Aorta (tissue), 5 donors: ENCODE results near the gene LIG3. TPM values are rescaled to one million over a fixed set of nuclear protein-coding genes. Genes with fewer than 3 reads are reported as not detected.
"Not testable (repeated sequence)": the region's sequence is repeated elsewhere in the genome, so short reads cannot be mapped to it uniquely, and the experiment has no call there.

ENCODE experiments used
- ATAC-seq: fragments of 200-7000 bp; cut with Tn5 transposase; one replicate; pipeline ENCODE4 v1.9.1; 2022; ENCODE audit warnings: moderate library complexity; ENCODE audit not compliant: low FRiP score
- DNase-seq, 2 donors: peaks; one replicate each; pipeline ENCODE4 v3.0.0-alpha.2; 2020
- H3K27ac ChIP-seq, 2 donors: one replicate each; pipeline ENCODE4 v1.5.1; 2013; ENCODE audit warnings: low read length in 2 of 2, mild to moderate bottlenecking in 2 of 2, moderate library complexity in 2 of 2, control low read depth in 1 of 2, inconsistent platforms in 1 of 2, low read depth in 1 of 2
- H3K27me3 ChIP-seq, 2 donors: one replicate each; pipeline ENCODE4 v1.6.1; 2013; ENCODE audit warnings: control low read depth in 1 of 2, low read length in 1 of 2, mild to moderate bottlenecking in 1 of 2, moderate library complexity in 1 of 2; ENCODE audit not compliant: insufficient read depth in 2 of 2, control insufficient read depth in 1 of 2
- H3K36me3 ChIP-seq, 2 donors: one replicate each; pipeline ENCODE4 v1.6.1; 2013; ENCODE audit warnings: control low read depth in 1 of 2, low read length in 1 of 2, mild to moderate bottlenecking in 1 of 2; ENCODE audit not compliant: insufficient read depth in 2 of 2, control insufficient read depth in 1 of 2
- H3K4me1 ChIP-seq, 2 donors: one replicate each; pipeline ENCODE4 v1.6.1; 2013; ENCODE audit warnings: low read length in 2 of 2, control low read depth in 1 of 2, mild to moderate bottlenecking in 1 of 2, moderate library complexity in 1 of 2; ENCODE audit not compliant: insufficient read depth in 2 of 2, control insufficient read depth in 1 of 2
- H3K4me3 ChIP-seq, 2 donors: one replicate each; pipeline ENCODE4 v1.5.1; 2013; ENCODE audit warnings: low read length in 2 of 2, control low read depth in 1 of 2, mild to moderate bottlenecking in 1 of 2
- H3K9me3 ChIP-seq: one replicate; pipeline ENCODE4 v1.6.1; 2013; ENCODE audit warnings: mild to moderate bottlenecking, low read length; ENCODE audit not compliant: control insufficient read depth
- WGBS, 2 donors: extraction: QIAGEN DNeasy Blood & Tissue Kit; methylation state at CpG; one replicate each; pipeline ENCODE4 v1.1.7; 2013; 5-methylcytosine and 5-hydroxymethylcytosine counted together
- intact Hi-C, 2 donors: fragments of 100-400 bp; cut with DNase I; formaldehyde crosslinking; loops; one replicate each; pipeline versions ENCODE4 v1.14.2 to v1.15.0; 2022
- long read RNA-seq, 2 donors: library from polyadenylated mRNA; unstranded; transcript quantifications; one replicate each; pipeline ENCODE4 v2.0.0, GENCODE V29; 2020 to 2021
- polyA plus RNA-seq, 2 donors: library from polyadenylated mRNA; stranded (reverse); fragments of 200-250 nt; gene quantifications; one replicate each; pipeline ENCODE4 v1.2.3, GENCODE V29; 2013
- total RNA-seq, 2 donors: library from RNA; stranded (reverse); fragmentation: NEBNext Ultra II Directional; extraction: Animal tissue kit (Norgen Biotek cat#: 25700); gene quantifications; one replicate each; pipeline ENCODE4 v1.2.1, GENCODE V29; 2021
- donor health status: healthy with polysubstance abuse.
- donor health status: Bipolar disorder and iron deficiency.
- donor health status: DM: no; HTN: no; CAD: no.
- donor health status: DM: no; HTN: no; CAD: no.
- donor health status: DM: yes; HTN: yes; CAD: no.

The LIG3 gene
- total RNA-seq (10 to 100 TPM; 26.7 to 33.0 TPM), polyA plus RNA-seq (10 to 100 TPM in 1 of 2 donors, 1 to 10 TPM in 1; 6.7 to 10.3 TPM)
- long read RNA-seq, donor 1, full-length matches to known transcripts, result 2 of 9 reads
- long read RNA-seq, donor 1, partial matches to known transcripts, result 2 of 9 reads
- long read RNA-seq, donor 1, other reads (novel, unspliced or antisense), result 5 of 9 reads
- long read RNA-seq, donor 2, full-length matches to known transcripts, result 1 of 11 reads
- long read RNA-seq, donor 2, partial matches to known transcripts, result 4 of 11 reads
- long read RNA-seq, donor 2, other reads (novel, unspliced or antisense), result 6 of 11 reads

DNA sequence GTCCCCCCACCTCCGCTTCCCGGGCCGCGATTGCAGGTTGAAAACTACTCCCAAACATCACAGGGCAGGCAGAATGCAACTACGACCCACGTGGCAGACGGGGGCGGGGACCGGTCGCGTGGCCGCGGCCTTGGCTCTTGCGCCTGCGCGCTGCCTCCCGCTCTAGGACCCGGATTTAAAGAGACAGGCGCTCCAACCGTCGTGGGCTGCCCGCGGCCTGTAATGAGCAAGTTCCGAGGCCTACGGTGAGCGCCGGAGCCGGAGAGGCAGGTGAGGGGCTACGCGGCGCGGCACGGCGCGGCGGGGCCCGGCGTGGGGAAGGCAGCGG is at the start of gene LIG3:
TSS of gene LIG3 (plus strand) at position 160 of the 328 bp plus-strand sequence. CDS start 2,494 bp downstream, outside the sequence.
- peaks cover 0 to 3% of the 10 kb centered on the region in 2 donors for H3K36me3 ChIP-seq
- H3K9me3 ChIP-seq, result no peaks in the 10 kb centered on the region
- DNase-seq (peak; percentile 96 to 98), ATAC-seq (peak; percentile 95)
- peaks cover 0 to 2% of the 10 kb centered on the region in 2 donors for H3K4me1 ChIP-seq
- intact Hi-C loops, result loop anchor here (2.0 to 5.0 kb wide), 3 partner anchors 20 to 107 kb away; partner anchors contain the start of genes CCT6B (in 1 of the 2) and ZNF830 (in 1 of the 2)
- peak within 1 kb of the TSS; percentile 75 to 98 for H3K4me3 ChIP-seq
- H3K27ac ChIP-seq, result peak within 1 kb of the TSS; percentile 93 to 99
- WGBS, 2 donors, result 0% methylated on average over 39 of the region's 39 CpGs
- H3K27me3 ChIP-seq, result no peaks in the 10 kb centered on the region

- ATAC-seq, H3K9me3 ChIP-seq, H3K4me3 ChIP-seq, intact Hi-C loops, H3K4me1 ChIP-seq, DNase-seq, H3K27ac ChIP-seq, H3K36me3 ChIP-seq, H3K27me3 ChIP-seq: not testable (repeated sequence)
- WGBS, 2 donors, result 88 to 92% methylated on average over 4 of the region's 4 CpGs
These were observed 29.5 kb upstream of the LIG3 start for GRCh38 chr17:34950780-34951179.

DNA sequence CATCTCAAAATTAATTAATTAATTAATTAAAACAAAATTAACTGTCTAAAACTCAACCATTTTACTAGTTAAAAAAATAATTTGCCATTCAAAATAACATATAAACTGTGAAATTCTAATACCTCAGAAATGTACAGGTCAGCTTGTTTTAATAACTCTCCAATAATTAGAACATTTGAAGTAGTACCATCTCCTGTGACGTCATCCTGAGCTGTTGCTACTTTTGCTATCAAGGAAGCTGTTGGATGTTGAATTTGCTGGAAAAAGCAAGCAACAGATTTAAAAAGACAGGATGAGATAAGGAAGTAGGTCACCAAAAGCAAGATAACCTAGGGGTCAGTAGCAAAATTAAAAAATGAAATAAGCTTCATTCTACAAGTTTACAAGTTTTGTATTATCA is 21.9 kb upstream of the LIG3 start:
- Histone ChIP-seq H3K9me3 (no peaks in the 10 kb centered on the region), H3K27ac (no peak overlapping the region), H3K4me3 (no peak overlapping the region), H3K36me3 (no peaks in the 10 kb centered on the region), H3K27me3 (no peaks in the 10 kb centered on the region), H3K4me1 (peaks cover 3 to 6% of the 10 kb centered on the region in 2 donors)
- DNase-seq (no peak), ATAC-seq (no peak)
- 57 to 72% methylated on average over 1 of the region's 1 CpG for WGBS, 2 donors
- intact Hi-C loops, result no loop called here

DNA sequence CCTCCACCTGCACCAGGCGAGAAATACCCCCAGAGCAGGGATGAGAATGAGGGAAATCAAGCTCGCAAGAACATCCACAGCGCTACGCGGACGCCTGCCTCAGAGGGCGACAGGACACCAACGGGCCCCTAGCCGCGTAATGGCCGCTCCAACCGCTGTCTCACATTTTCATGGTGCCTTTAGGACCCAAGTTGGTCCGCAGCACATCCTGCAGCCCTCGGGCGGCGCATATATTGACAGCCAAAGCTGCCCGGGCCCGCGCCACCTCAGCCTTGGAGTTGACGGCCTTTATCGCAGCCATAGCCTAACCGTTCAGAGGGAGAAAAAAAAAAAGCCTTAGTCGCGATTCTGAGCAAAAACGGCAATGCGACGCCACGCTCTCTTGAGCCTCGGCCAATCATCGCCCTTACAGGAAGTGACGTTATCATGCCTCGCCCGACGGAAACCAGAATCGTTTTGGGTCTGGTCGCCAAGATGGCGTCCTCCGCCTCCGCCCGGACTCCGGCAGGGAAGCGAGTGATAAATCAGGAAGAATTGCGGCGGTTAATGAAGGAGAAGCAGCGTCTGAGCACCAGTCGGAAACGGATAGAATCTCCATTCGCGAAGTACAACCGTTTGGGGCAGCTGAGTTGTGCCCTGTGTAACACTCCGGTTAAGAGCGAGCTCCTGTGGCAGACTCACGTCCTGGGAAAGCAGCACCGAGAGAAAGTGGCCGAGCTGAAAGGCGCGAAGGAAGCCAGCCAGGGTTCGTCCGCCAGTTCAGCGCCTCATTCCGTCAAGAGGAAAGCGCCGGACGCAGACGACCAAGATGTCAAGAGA is 19.0 kb upstream of the LIG3 start, which contains the start of the genes CCT6B and ZNF830:
TSS of gene CCT6B (minus strand) at position 368 of the 819 bp plus-strand sequence. CDS start at position 301, 67 bp downstream.
TSS of gene ZNF830 (plus strand) at position 448 of the 819 bp plus-strand sequence. CDS start at position 475, 27 bp downstream.
- WGBS, 2 donors, result 0% methylated on average over 65 of the region's 65 CpGs
- Histone ChIP-seq H3K27me3 (no peaks in the 10 kb centered on the region), H3K27ac (peak within 1 kb of the TSS; percentile 69 to 98), H3K4me3 (peak within 1 kb of the TSS; percentile 75 to 78), H3K36me3 (no peaks in the 10 kb centered on the region), H3K9me3 (no peaks in the 10 kb centered on the region), H3K4me1 (peaks cover 3 to 6% of the 10 kb centered on the region in 2 donors)
- ATAC-seq (peak; percentile 98), DNase-seq (peak; percentile 95 to 96)
- intact Hi-C loops, result loop anchor here (2.0 to 5.0 kb wide), 5 partner anchors 19 to 157 kb away; partner anchors contain the start of genes LIG3 (in 1 of the 2) and RAD51D (in 1 of the 2)

- intact Hi-C loops, result no loop called here
- no peak for DNase-seq
These were observed 6.1 kb upstream of the LIG3 start for GRCh38 chr17:34974179-34974578.

DNA sequence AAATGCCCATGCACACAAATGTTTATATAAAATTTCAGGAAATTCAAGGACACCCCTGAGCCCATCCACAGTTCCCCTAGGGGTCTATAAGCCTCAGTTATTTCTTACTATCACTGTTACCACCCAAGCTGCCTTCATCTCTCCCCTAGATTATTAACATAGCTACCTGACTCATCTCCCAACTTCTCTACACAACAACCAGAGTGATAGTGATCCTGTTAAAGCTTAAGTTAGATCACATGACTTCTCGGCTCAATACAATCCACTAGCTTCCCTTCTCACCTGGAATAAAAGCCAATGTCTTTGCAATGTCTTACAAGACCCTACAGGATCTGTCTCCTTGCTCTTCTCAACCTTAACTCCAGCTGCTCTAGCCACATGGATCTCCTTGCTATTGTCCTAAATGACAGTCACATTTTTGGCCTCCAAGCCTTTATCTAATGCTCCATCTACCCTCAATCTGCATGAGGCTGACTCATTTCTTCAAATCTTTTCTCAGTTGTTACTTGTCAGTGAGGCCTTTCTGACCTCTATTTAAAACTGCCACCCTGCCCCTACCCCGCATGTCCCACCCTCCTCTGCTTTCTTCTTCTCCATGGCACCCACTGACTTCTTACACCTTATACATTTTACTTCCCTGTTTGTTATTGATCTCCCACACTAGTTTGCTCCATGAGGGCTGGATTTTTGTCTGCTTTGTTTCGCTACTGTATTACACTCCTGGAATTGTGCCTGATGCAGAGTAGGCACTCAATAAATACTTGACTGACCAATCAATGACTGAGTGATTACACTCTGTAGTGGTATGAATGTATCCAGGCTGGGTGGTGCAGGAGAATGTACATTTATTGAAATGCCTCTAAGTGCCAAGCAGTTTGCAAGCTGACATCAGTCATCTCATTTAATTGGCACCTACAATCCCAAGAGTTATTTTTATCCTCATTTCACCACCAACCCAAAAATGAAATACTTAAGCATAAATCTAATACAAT is 5.2 kb upstream of the LIG3 start:
- Histone ChIP-seq H3K9me3 (no peaks in the 10 kb centered on the region), H3K4me3 (no peak overlapping the region), H3K27me3 (no peaks in the 10 kb centered on the region), H3K4me1 (no peaks in the 10 kb centered on the region), H3K36me3 (no peaks in the 10 kb centered on the region), H3K27ac (no peak overlapping the region)
- 79 to 86% methylated on average over 3 of the region's 3 CpGs for WGBS, 2 donors
- ATAC-seq, result no peak
- no peak for DNase-seq
- intact Hi-C loops, result no loop called here

More at GRCh38 chr17:34974179-34974578, 6.1 kb upstream of the LIG3 start:
- no peaks in the 10 kb centered on the region for H3K36me3 ChIP-seq
- no peaks in the 10 kb centered on the region for H3K9me3 ChIP-seq
- H3K4me1 ChIP-seq, result no peaks in the 10 kb centered on the region
- H3K27ac ChIP-seq, result no peak overlapping the region
- H3K27me3 ChIP-seq, result no peaks in the 10 kb centered on the region
- 29 to 32% methylated on average over 2 of the region's 2 CpGs for WGBS, 2 donors
- H3K4me3 ChIP-seq, result no peak overlapping the region
- ATAC-seq, result no peak

GRCh38 chr17:34979153-34979552 is 1.2 kb upstream of the LIG3 start:
- H3K9me3 ChIP-seq, result no peaks in the 10 kb centered on the region
- no peak for DNase-seq
- intact Hi-C loops, result no loop called here
- H3K4me1 ChIP-seq, result peaks cover 0 to 2% of the 10 kb centered on the region in 2 donors
- no peak overlapping the region for H3K4me3 ChIP-seq
- no peak overlapping the region for H3K27ac ChIP-seq
- H3K27me3 ChIP-seq, result no peaks in the 10 kb centered on the region
- ATAC-seq, result no peak
- H3K36me3 ChIP-seq, result peaks cover 0 to 3% of the 10 kb centered on the region in 2 donors
- 89 to 93% methylated on average over 7 of the region's 7 CpGs for WGBS, 2 donors
